Fibroblast of pulmonary artery (primary cell): ENCODE results near the gene SHROOM3.

Experiments used
- DNase-seq: peaks from one replicate; pipeline ENCODE4 v3.0.0-alpha.2; 2010; ENCODE audit warnings: low read depth
- H3K4me3 ChIP-seq: replicated peaks from 2 replicates; pipeline ENCODE4 v1.5.1; 2011; ENCODE audit warnings: low read depth, mild to moderate bottlenecking, control low read depth, low read length, moderate library complexity
- CTCF ChIP-seq: IDR thresholded peaks from 2 replicates; pipeline ENCODE4 v1.5.1; 2011; ENCODE audit warnings: mild to moderate bottlenecking, control low read depth, low read length, inconsistent platforms; ENCODE audit errors: missing control alignments

Gene SHROOM3

DNA sequence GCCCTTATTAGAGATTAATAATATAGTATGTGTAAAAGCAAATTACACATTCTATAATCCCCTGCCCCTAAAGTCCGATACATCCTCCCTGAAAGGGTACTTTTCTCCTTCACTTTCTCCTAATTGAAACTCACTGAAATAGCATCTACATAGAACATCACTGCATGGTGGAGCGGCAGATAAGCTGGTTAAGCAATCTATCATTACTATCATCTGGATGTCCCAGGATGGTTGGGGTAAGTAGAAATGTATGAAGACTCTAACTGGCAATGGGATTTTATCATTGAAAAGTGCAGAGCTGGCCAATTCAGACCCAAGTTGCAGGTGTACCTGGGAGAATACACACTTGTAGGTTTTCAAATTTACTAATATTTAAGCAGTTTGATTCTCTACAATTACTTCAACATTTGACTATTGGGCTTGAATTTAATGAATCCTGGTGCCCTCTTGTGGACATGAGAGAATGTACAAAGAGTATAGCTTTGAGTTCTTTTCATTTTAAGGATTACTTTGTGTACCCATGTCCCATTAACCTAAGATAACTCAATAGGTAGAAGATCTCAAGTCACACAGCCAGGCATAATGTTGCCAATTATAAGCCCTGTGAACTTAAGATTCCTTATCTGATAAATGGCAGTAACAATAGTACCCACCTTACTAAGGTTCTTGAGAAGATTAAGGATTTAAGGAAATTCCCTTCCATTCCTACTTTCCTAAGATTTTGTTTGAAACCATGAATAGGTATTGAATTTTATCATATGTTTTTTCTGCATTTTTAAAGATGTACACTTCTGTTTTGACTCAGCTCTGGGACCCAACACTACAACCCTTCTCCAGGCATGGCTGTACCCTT lies 69.8 kb downstream of the SHROOM3 start:
- peak; percentile 64 for TF ChIP-seq CTCF
- no peak overlapping the region for H3K4me3 ChIP-seq
- peak; percentile 79 for DNase-seq

DNA sequence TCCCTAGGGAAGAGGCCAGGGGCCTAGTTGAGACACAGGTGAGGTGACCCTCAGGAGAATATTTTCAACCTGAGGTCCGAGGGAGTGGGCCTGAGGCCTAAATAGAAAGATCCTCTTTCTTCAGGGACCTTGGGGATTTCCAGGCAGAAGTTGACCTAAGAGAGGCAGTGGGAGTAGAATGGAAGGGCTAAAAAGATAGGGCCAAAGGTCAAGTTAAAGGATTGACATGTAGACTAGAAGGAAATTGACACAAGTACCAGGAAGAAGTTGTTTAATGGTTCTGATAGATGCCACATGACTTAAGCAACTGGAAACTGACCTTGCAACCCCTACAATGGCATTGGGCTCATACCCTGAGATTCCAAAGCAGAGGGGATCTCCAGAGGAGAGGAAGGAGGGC lies 76.9 kb downstream of the SHROOM3 start:
- no peak for TF ChIP-seq CTCF
- H3K4me3 ChIP-seq, result no peak overlapping the region
- no peak for DNase-seq

DNA sequence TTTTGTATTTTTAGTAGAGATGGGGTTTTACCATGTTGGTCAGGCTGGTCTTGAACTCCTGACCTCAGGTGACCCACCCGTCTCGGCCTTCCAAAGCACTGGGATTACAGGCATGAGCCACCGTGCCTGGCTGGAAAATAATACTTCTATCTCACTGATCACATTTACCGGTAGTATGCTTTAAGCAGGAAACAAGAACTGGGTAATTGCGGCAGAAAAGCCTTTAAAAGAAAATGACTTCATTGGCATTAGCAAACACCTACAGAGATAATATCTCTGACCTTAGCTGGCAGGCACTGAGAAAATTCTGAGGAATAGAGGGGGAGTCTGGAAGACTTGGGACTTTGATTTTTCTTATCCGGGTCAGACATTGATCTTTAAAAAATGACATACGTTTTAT lies 78.5 kb downstream of the SHROOM3 start:
- no peak overlapping the region for H3K4me3 ChIP-seq
- no peak for DNase-seq
- no peak for TF ChIP-seq CTCF

DNA sequence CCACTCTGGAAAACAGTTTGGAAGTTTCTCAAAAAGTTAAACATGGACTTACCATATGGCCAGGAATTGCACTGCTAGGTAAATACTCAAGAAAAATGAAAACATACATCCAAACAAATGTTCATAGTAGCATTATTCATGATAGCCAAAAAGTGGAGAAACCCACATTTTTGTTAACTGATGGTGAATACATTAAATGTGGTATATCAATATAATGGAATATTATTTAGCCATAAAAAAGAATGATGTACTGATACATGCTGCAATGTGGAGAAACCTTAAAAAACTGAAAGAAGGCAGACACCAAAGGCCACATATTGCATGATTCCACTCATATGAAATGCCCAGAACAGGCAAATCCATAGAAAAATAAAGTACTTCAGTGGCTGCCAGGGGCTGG lies 79.1 kb downstream of the SHROOM3 start:
- no peak for TF ChIP-seq CTCF
- DNase-seq, result no peak
- no peak overlapping the region for H3K4me3 ChIP-seq

- peak; percentile 11 for DNase-seq
- no peak for TF ChIP-seq CTCF
- H3K4me3 ChIP-seq, result no peak overlapping the region
Observed at GRCh38 chr4:76515975-76516843, 81.2 kb downstream of the SHROOM3 start.

DNA sequence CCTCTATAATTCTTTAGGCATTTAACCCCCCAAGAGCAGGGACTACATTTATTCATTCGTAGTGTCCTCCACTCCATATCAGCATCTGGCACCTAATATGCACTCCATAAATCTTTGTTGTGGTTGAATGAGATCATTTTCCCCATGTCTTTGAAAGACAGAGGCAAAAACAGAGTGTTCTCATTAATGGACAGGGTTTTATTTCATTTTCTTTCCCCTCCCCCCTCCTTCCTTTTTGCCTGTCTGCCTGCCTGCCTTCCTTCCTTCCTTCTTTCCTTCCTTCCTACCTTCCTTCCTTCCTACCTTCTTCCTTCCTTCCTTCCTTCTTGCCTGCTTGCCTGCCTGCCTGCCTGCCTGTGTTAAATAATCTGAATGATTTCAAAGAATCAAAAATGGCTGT lies 83.2 kb downstream of the SHROOM3 start:
- no peak for DNase-seq
- TF ChIP-seq CTCF, result no peak
- no peak overlapping the region for H3K4me3 ChIP-seq
